ENCODE measurements around the gene RAF1.

DNA sequence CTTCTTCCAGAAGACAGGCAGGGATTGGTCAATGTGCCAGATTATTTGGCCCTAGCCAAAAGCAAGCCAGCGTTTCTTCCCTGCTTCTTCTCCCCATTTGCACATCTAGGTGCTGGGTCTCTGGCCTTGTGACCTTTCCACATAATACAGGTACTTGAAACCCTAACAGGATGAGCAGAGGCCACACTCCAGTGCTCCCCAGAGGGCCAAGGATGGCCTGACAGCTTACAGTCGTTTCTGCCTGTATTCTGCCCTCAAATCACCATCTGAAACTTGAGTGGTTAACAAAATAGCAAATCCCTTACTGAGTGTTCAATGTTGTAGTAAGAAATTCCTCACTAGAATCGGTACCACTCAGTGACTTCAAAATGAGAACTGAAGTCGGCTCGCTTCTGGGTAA lies 77.9 kb downstream of the RAF1 start:
- TF ChIP-seq, protein P1, sequence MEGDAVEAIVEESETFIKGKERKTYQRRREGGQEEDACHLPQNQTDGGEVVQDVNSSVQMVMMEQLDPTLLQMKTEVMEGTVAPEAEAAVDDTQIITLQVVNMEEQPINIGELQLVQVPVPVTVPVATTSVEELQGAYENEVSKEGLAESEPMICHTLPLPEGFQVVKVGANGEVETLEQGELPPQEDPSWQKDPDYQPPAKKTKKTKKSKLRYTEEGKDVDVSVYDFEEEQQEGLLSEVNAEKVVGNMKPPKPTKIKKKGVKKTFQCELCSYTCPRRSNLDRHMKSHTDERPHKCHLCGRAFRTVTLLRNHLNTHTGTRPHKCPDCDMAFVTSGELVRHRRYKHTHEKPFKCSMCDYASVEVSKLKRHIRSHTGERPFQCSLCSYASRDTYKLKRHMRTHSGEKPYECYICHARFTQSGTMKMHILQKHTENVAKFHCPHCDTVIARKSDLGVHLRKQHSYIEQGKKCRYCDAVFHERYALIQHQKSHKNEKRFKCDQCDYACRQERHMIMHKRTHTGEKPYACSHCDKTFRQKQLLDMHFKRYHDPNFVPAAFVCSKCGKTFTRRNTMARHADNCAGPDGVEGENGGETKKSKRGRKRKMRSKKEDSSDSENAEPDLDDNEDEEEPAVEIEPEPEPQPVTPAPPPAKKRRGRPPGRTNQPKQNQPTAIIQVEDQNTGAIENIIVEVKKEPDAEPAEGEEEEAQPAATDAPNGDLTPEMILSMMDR (conservative IDR thresholded peaks at IDR 0.05; ENCODE audit: low read depth in 2 of 2): no peak
- TF ChIP-seq REST (IDR thresholded peaks at IDR 0.05; ENCODE audit: unreplicated experiment) (no peak), EZH2 (IDR thresholded peaks at IDR 0.05; ENCODE audit: low read depth, unreplicated experiment) (no peak), ZNF114 (CRISPR knock-in tag; IDR thresholded peaks at IDR 0.05) (no peak)
